ENCODE measurements around the gene SGSM1. TPM values are rescaled to one million over a fixed set of nuclear protein-coding genes. Genes with fewer than 3 reads are reported as not detected.

Gene SGSM1
- total and polyA plus RNA-seq, 10 of the 15 experiments (the other 5 are each of a cell fraction or from before 2014, with no cell fraction given) = not detected

DNA sequence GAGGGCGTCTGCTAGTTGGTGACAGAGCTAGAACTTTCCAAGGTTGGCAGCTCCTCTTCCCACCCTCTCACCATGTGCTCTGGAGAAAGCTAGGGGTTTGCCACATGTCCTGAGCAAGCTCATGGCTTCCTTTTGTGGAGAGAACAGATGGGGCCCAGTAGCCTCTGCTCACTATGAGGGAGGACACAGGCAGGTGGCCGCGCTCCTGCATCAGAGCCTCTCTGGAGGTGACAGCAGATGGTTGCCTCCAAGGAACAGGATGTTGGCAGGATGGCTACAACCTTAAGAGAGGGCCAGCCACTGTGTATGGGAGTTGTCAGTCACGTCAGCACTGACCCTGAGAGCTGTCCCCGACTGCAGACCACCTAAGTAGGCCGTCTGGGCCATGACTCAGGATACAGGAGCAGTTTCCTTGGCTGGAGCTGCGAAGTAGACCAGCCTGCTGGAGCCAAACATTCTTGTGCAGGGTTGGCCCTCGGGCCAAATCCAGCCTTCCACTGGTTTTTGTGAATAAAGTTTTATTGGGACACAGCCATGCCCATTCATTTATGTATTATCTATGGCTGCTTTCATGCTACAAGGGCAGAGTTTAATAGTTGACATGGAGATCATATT lies 28.0 kb downstream of the SGSM1 start:
- ChIA-PET CTCF (interaction anchor here (1.2 kb wide), 1 partner anchor 31 kb away, joined by 3 read pairs; no protein-coding TSS in a partner anchor), SMC1A (ENCODE audit: uncharacterized antibody, unreplicated experiment) (no interaction called here), RAD21 (ENCODE audit: unreplicated experiment) (no interaction called here), POLR2A (no interaction called here)
- no peak overlapping the region for H3K4me2 ChIP-seq (ENCODE audit: control insufficient read depth, insufficient read depth)
- BruUV-seq (replicated peaks) = no TSS peak
- no peaks in the 10 kb centered on the region for H3K79me2 ChIP-seq (ENCODE audit: control insufficient read depth, insufficient read depth, low read length)
- no peak for FAIRE-seq
- in situ Hi-C loops (cut with MboI) = loop anchor here (10.0 kb wide), 1 partner anchor 169 kb away; no protein-coding TSS in a partner anchor
- no peaks in the 10 kb centered on the region for H4K20me1 ChIP-seq (ENCODE audit: control insufficient read depth, insufficient read depth)
- H3K4me1 ChIP-seq (ENCODE audit: control insufficient read depth, insufficient read depth, low read length) = no peaks in the 10 kb centered on the region
- DNase-seq (ENCODE audit: low read depth, low spot score) = no peak
- ATAC-seq = no peak
- no peaks in the 10 kb centered on the region for H3K36me3 ChIP-seq (ENCODE audit: control insufficient read depth in 2 of 2, insufficient read depth in 2 of 2, low read length in 1 of 2)
- H3K27ac ChIP-seq (ENCODE audit: control insufficient read depth, insufficient read depth) = no peak overlapping the region
- peaks cover 0 to 3% of the 10 kb centered on the region in 2 experiments; a peak in 3 of 4 replicates for H3K27me3 ChIP-seq (replicated peaks in 1 of 2; ENCODE audit: control insufficient read depth in 2 of 2, insufficient read depth in 2 of 2, low read length in 1 of 2)
- no peaks in the 10 kb centered on the region; the same call in 2 of the 3 replicates for H3K9me3 ChIP-seq (replicated peaks; ENCODE audit: control insufficient read depth, insufficient read depth, low read length)
- no peak overlapping the region for H3K9ac ChIP-seq (ENCODE audit: control insufficient read depth, insufficient read depth, low read length)
- WGBS (ENCODE audit: insufficient coverage, insufficient replicate concordance, low lambda C conversion rate, missing lambda C conversion rate) = 23% methylated on average over 8 of the region's 8 CpGs
- H2AFZ ChIP-seq (ENCODE audit: control insufficient read depth, low read depth, low read length) = no peak overlapping the region
- intact Hi-C loops (cut with micrococcal nuclease; ENCODE audit: unreplicated experiment) = no loop called here
- TF ChIP-seq BRCA1 (IDR thresholded peaks at IDR 0.05; ENCODE audit: low read depth, low read length) = no peak
- TF ChIP-seq RFX5 (IDR thresholded peaks at IDR 0.05; ENCODE audit: low read depth, low read length) = no peak
- TF ChIP-seq SIX5 (IDR thresholded peaks at IDR 0.05; ENCODE audit: low read depth, low read length, severe bottlenecking) = no peak
- TF ChIP-seq POLR2AphosphoS5 (IDR thresholded peaks at IDR 0.05; ENCODE audit: low read length) = no peak
- no peak for TF ChIP-seq ZBTB40 (IDR thresholded peaks at IDR 0.05; ENCODE audit: borderline replicate concordance)
- no peak for TF ChIP-seq KLF5 (IDR thresholded peaks at IDR 0.05; ENCODE audit: partially characterized antibody)
- no peak for TF ChIP-seq SMC3 (IDR thresholded peaks at IDR 0.05; ENCODE audit: borderline replicate concordance, low read length)
- TF ChIP-seq ZBTB4 (CRISPR knock-in tag; IDR thresholded peaks at IDR 0.05) = no peak
- TF ChIP-seq SPI1 (IDR thresholded peaks at IDR 0.05; ENCODE audit: borderline replicate concordance, insufficient read depth, low read depth, low read length) = no peak
- no peak overlapping the region for H3K4me3 ChIP-seq

Measured in GM12878 (cell line).